GM23338 (cell line): Measurements from ENCODE around the gene CTNNA2. TPM values are rescaled to one million over a fixed set of nuclear protein-coding genes. Genes with fewer than 3 reads are reported as not detected.

Experiments
- ATAC-seq: fragments of 200-7000 bp; cut with Tn5 transposase; 3 replicates; pipeline ENCODE4 v1.9.1; 2020
- DNase-seq: peaks from one replicate; pipeline ENCODE4 v3.0.0-alpha.2; 2015; ENCODE audit warnings: low spot score
- H2AFZ ChIP-seq: fragments of 200-600 bp; sonication (generic); 2 replicates; pipeline ENCODE4 v1.8.0; 2016; ENCODE audit warnings: antibody characterized with exemption, mild to moderate bottlenecking, moderate library complexity
- H3F3A ChIP-seq: fragments of 200-600 bp; sonication (generic); replicated peaks from 2 replicates; pipeline ENCODE4 v1.8.0; 2017; ENCODE audit warnings: antibody characterized with exemption, mixed run types, low read depth
- H3K27ac ChIP-seq: fragments of 200-600 bp; sonication (generic); 2 replicates; pipeline ENCODE4 v1.6.1; 2016; ENCODE audit warnings: low read depth
- H3K27me3 ChIP-seq: fragments of 200-600 bp; sonication (generic); 2 replicates; pipeline ENCODE4 v1.8.0; 2016; ENCODE audit warnings: mild to moderate bottlenecking, mixed run types, moderate library complexity; ENCODE audit not compliant: insufficient read depth
- H3K36me3 ChIP-seq: fragments of 200-600 bp; sonication (generic); 2 replicates; pipeline ENCODE4 v1.8.0; 2016; ENCODE audit warnings: mild to moderate bottlenecking; ENCODE audit not compliant: insufficient read depth
- H3K4me1 ChIP-seq: fragments of 200-600 bp; sonication (generic); 2 replicates; pipeline ENCODE4 v1.8.0; 2016; ENCODE audit warnings: mild to moderate bottlenecking, moderate library complexity; ENCODE audit not compliant: insufficient read depth
- H3K4me2 ChIP-seq: fragments of 200-600 bp; sonication (generic); 2 replicates; pipeline ENCODE4 v1.7.1; 2017; ENCODE audit warnings: mixed run types
- H3K4me3 ChIP-seq: fragments of 200-600 bp; sonication (generic); 2 replicates; pipeline ENCODE4 v1.6.1; 2016; ENCODE audit warnings: mixed run types
- H3K79me2 ChIP-seq: fragments of 200-600 bp; sonication (generic); replicated peaks from 2 replicates; pipeline ENCODE4 v1.8.0; 2017; ENCODE audit warnings: mild to moderate bottlenecking; ENCODE audit not compliant: insufficient read depth
- H3K9me2 ChIP-seq: fragments of 200-600 bp; sonication (generic); 2 replicates; pipeline ENCODE4 v1.8.0; 2017; ENCODE audit not compliant: insufficient read depth
- H4K20me1 ChIP-seq: fragments of 200-600 bp; sonication (generic); replicated peaks from 2 replicates; pipeline ENCODE4 v1.8.0; 2017; ENCODE audit warnings: mild to moderate bottlenecking; ENCODE audit not compliant: insufficient read depth
- H3K27ac Mint-ChIP-seq: 2 replicates; pipeline ENCODE4 v1.8.0; 2020; ENCODE audit warnings: inconsistent platforms, mild to moderate bottlenecking, moderate library complexity, mixed read lengths
- H3K27me3 Mint-ChIP-seq: 3 replicates; pipeline ENCODE4 v1.8.0; 2022; ENCODE audit warnings: low read depth, mild to moderate bottlenecking, moderate library complexity, mixed read lengths, inconsistent platforms; ENCODE audit not compliant: insufficient read depth, poor library complexity
- H3K36me3 Mint-ChIP-seq: 3 replicates; pipeline ENCODE4 v1.8.0; 2021; ENCODE audit warnings: low read depth, mild to moderate bottlenecking, inconsistent platforms, moderate library complexity, mixed read lengths
- H3K4me1 Mint-ChIP-seq: 3 replicates; pipeline ENCODE4 v1.8.0; 2020; ENCODE audit warnings: mild to moderate bottlenecking, inconsistent platforms, mixed read lengths
- H3K4me3 Mint-ChIP-seq: 3 replicates; pipeline ENCODE4 v1.8.0; 2021; ENCODE audit warnings: moderate library complexity, mild to moderate bottlenecking, inconsistent platforms, mixed read lengths
- H3K9me3 Mint-ChIP-seq: 3 replicates; pipeline ENCODE4 v1.8.0; 2020; ENCODE audit warnings: moderate library complexity, mild to moderate bottlenecking, inconsistent platforms, mixed read lengths
- CREB1 ChIP-seq: fragments of 250-450 bp; sonication (Bioruptor Pico); IDR thresholded peaks from 2 replicates; pipeline ENCODE4 v1.5.0; 2020; ENCODE audit warnings: low read depth, mild to moderate bottlenecking, moderate library complexity
- EZH2phosphoT487 ChIP-seq: fragments of 200-600 bp; sonication (generic); IDR thresholded peaks from one replicate; pipeline ENCODE4 v1.8.1; 2018; ENCODE audit warnings: antibody characterized with exemption; ENCODE audit not compliant: unreplicated experiment
- JUNB ChIP-seq: IDR thresholded peaks from one replicate; pipeline ENCODE4 v1.6.1; 2016; ENCODE audit warnings: antibody characterized with exemption; ENCODE audit not compliant: unreplicated experiment
- NANOG ChIP-seq: IDR thresholded peaks from 2 replicates; pipeline ENCODE4 v1.6.1; 2016; ENCODE audit warnings: antibody characterized with exemption, borderline replicate concordance
- POLR2AphosphoS5 ChIP-seq: IDR thresholded peaks from 2 replicates; pipeline ENCODE4 v1.6.1; 2016; ENCODE audit warnings: antibody characterized with exemption, low read depth
- STAT1 ChIP-seq: IDR thresholded peaks from one replicate; pipeline ENCODE4 v1.6.1; 2016; ENCODE audit warnings: antibody characterized with exemption; ENCODE audit not compliant: unreplicated experiment
- ZNF114 ChIP-seq: fragments of 250-450 bp; sonication (Bioruptor Pico); IDR thresholded peaks from 2 replicates; pipeline ENCODE4 v1.5.0; 2020; ENCODE audit warnings: mild to moderate bottlenecking, moderate library complexity
- ZNF331 ChIP-seq: fragments of 250-450 bp; sonication (Bioruptor Pico); IDR thresholded peaks from 2 replicates; pipeline ENCODE4 v1.5.0; 2020; ENCODE audit warnings: low read depth, mild to moderate bottlenecking, moderate library complexity
- polyA plus RNA-seq: library from polyadenylated mRNA; unstranded; fragments of >200 nt; fragmentation: Nextera tagmentation; extraction: Ambion mirVana; gene quantifications from 2 replicates; pipeline ENCODE4 v1.2.1, GENCODE V29; 2016
- total RNA-seq: library from RNA; depleted of rRNA; stranded (reverse); fragments of >200 nt; shearing (Covaris generic); gene quantifications from 2 replicates; pipeline ENCODE4 v1.2.3, GENCODE V29; 2014
- TF ChIP-seq, protein P1 (sequence below): IDR thresholded peaks from one replicate; pipeline ENCODE4 v1.6.1; 2018; ENCODE audit warnings: antibody characterized with exemption; ENCODE audit not compliant: unreplicated experiment
- TF ChIP-seq, protein P2 (sequence below): fragments of 250-450 bp; sonication (Bioruptor Pico); IDR thresholded peaks from 2 replicates; pipeline ENCODE4 v1.5.0; 2020; ENCODE audit warnings: mild to moderate bottlenecking, moderate library complexity
- TF ChIP-seq, protein P3 (sequence below): IDR thresholded peaks from 2 replicates; pipeline ENCODE4 v1.6.1; 2016; ENCODE audit warnings: antibody characterized with exemption
- TF ChIP-seq, protein P4 (sequence below), 2 experiments: fragments of 200-600 bp in 1 of 2; sonication (generic) in 1 of 2; conservative IDR thresholded peaks; 2 replicates each; pipeline versions ENCODE4 v1.5.1 to v1.6.1; 2016 to 2017; ENCODE audit warnings: antibody characterized with exemption in 2 of 2, low read depth in 2 of 2, mild to moderate bottlenecking in 2 of 2, moderate library complexity in 1 of 2

Gene CTNNA2
- total and polyA plus RNA-seq, 2 experiments from 2014 or later, result 6.4 to 15.6 TPM

DNA sequence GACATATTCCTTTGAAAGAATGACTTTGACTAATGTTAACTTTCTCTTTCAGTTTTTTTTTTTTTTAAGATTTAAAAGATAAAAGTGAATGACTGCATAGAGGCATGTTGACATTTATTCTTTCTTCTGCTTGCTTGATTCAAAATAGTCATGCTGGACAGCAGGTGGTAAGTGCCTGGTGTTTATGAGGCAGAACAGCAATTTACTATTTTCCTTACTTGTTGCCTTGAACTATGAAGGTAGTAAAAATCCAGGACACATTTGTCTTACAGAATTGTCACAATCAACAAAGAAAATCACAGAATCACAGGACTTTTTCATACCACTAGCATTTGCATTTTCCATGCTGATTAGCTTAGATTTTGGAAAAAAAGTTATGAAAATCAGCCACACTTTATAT, 388.3 kb downstream of the CTNNA2 start:
- H3K36me3 Mint-ChIP-seq, result no peaks in the 10 kb centered on the region
- Histone ChIP-seq H2AFZ (no peak overlapping the region), H3K4me3 (no peak overlapping the region), H3K27me3 (no peaks in the 10 kb centered on the region), H3K27ac (no peak overlapping the region), H3K4me1 (no peaks in the 10 kb centered on the region; the same call in 1 of the 2 replicates), H3K79me2 (no peaks in the 10 kb centered on the region), H3K36me3 (no peaks in the 10 kb centered on the region), H4K20me1 (no peaks in the 10 kb centered on the region), H3K4me2 (no peak overlapping the region), H3F3A (no peaks in the 10 kb centered on the region), H3K9me2 (peaks cover 5% of the 10 kb centered on the region; the same call in 1 of the 2 replicates)
- H3K4me3 Mint-ChIP-seq, result no peak overlapping the region
- no peak for TF ChIP-seq EZH2phosphoT487
- TF ChIP-seq ZNF331 (CRISPR knock-in tag), result no peak
- TF ChIP-seq ZNF114 (CRISPR knock-in tag), result no peak
- TF ChIP-seq POLR2AphosphoS5, result no peak
- TF ChIP-seq CREB1 (CRISPR knock-in tag), result no peak
- TF ChIP-seq NANOG, result no peak
- TF ChIP-seq JUNB, result no peak
- TF ChIP-seq, protein P1, sequence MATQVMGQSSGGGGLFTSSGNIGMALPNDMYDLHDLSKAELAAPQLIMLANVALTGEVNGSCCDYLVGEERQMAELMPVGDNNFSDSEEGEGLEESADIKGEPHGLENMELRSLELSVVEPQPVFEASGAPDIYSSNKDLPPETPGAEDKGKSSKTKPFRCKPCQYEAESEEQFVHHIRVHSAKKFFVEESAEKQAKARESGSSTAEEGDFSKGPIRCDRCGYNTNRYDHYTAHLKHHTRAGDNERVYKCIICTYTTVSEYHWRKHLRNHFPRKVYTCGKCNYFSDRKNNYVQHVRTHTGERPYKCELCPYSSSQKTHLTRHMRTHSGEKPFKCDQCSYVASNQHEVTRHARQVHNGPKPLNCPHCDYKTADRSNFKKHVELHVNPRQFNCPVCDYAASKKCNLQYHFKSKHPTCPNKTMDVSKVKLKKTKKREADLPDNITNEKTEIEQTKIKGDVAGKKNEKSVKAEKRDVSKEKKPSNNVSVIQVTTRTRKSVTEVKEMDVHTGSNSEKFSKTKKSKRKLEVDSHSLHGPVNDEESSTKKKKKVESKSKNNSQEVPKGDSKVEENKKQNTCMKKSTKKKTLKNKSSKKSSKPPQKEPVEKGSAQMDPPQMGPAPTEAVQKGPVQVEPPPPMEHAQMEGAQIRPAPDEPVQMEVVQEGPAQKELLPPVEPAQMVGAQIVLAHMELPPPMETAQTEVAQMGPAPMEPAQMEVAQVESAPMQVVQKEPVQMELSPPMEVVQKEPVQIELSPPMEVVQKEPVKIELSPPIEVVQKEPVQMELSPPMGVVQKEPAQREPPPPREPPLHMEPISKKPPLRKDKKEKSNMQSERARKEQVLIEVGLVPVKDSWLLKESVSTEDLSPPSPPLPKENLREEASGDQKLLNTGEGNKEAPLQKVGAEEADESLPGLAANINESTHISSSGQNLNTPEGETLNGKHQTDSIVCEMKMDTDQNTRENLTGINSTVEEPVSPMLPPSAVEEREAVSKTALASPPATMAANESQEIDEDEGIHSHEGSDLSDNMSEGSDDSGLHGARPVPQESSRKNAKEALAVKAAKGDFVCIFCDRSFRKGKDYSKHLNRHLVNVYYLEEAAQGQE, result no peak
- TF ChIP-seq, protein P2, sequence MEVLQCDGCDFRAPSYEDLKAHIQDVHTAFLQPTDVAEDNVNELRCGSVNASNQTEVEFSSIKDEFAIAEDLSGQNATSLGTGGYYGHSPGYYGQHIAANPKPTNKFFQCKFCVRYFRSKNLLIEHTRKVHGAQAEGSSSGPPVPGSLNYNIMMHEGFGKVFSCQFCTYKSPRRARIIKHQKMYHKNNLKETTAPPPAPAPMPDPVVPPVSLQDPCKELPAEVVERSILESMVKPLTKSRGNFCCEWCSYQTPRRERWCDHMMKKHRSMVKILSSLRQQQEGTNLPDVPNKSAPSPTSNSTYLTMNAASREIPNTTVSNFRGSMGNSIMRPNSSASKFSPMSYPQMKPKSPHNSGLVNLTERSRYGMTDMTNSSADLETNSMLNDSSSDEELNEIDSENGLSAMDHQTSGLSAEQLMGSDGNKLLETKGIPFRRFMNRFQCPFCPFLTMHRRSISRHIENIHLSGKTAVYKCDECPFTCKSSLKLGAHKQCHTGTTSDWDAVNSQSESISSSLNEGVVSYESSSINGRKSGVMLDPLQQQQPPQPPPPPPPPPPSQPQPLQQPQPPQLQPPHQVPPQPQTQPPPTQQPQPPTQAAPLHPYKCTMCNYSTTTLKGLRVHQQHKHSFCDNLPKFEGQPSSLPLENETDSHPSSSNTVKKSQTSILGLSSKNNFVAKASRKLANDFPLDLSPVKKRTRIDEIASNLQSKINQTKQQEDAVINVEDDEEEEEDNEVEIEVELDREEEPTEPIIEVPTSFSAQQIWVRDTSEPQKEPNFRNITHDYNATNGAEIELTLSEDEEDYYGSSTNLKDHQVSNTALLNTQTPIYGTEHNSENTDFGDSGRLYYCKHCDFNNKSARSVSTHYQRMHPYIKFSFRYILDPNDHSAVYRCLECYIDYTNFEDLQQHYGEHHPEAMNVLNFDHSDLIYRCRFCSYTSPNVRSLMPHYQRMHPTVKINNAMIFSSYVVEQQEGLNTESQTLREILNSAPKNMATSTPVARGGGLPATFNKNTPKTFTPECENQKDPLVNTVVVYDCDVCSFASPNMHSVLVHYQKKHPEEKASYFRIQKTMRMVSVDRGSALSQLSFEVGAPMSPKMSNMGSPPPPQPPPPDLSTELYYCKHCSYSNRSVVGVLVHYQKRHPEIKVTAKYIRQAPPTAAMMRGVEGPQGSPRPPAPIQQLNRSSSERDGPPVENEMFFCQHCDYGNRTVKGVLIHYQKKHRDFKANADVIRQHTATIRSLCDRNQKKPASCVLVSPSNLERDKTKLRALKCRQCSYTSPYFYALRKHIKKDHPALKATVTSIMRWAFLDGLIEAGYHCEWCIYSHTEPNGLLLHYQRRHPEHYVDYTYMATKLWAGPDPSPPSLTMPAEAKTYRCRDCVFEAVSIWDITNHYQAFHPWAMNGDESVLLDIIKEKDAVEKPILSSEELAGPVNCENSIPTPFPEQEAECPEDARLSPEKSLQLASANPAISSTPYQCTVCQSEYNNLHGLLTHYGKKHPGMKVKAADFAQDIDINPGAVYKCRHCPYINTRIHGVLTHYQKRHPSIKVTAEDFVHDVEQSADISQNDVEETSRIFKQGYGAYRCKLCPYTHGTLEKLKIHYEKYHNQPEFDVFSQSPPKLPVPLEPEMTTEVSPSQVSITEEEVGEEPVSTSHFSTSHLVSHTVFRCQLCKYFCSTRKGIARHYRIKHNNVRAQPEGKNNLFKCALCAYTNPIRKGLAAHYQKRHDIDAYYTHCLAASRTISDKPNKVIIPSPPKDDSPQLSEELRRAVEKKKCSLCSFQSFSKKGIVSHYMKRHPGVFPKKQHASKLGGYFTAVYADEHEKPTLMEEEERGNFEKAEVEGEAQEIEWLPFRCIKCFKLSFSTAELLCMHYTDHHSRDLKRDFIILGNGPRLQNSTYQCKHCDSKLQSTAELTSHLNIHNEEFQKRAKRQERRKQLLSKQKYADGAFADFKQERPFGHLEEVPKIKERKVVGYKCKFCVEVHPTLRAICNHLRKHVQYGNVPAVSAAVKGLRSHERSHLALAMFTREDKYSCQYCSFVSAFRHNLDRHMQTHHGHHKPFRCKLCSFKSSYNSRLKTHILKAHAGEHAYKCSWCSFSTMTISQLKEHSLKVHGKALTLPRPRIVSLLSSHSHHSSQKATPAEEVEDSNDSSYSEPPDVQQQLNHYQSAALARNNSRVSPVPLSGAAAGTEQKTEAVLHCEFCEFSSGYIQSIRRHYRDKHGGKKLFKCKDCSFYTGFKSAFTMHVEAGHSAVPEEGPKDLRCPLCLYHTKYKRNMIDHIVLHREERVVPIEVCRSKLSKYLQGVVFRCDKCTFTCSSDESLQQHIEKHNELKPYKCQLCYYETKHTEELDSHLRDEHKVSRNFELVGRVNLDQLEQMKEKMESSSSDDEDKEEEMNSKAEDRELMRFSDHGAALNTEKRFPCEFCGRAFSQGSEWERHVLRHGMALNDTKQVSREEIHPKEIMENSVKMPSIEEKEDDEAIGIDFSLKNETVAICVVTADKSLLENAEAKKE, result no peak
- TF ChIP-seq, protein P3, sequence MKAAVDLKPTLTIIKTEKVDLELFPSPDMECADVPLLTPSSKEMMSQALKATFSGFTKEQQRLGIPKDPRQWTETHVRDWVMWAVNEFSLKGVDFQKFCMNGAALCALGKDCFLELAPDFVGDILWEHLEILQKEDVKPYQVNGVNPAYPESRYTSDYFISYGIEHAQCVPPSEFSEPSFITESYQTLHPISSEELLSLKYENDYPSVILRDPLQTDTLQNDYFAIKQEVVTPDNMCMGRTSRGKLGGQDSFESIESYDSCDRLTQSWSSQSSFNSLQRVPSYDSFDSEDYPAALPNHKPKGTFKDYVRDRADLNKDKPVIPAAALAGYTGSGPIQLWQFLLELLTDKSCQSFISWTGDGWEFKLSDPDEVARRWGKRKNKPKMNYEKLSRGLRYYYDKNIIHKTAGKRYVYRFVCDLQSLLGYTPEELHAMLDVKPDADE, result no peak
- TF ChIP-seq STAT1, result no peak
- TF ChIP-seq, protein P4, sequence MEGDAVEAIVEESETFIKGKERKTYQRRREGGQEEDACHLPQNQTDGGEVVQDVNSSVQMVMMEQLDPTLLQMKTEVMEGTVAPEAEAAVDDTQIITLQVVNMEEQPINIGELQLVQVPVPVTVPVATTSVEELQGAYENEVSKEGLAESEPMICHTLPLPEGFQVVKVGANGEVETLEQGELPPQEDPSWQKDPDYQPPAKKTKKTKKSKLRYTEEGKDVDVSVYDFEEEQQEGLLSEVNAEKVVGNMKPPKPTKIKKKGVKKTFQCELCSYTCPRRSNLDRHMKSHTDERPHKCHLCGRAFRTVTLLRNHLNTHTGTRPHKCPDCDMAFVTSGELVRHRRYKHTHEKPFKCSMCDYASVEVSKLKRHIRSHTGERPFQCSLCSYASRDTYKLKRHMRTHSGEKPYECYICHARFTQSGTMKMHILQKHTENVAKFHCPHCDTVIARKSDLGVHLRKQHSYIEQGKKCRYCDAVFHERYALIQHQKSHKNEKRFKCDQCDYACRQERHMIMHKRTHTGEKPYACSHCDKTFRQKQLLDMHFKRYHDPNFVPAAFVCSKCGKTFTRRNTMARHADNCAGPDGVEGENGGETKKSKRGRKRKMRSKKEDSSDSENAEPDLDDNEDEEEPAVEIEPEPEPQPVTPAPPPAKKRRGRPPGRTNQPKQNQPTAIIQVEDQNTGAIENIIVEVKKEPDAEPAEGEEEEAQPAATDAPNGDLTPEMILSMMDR (conservative IDR thresholded peaks at IDR 0.05; ENCODE audit: low read depth in 2 of 2), result no peak
- no peak overlapping the region for H3K27ac Mint-ChIP-seq
- no peak for ATAC-seq
- DNase-seq, result no peak
- peaks cover 7% of the 10 kb centered on the region for H3K4me1 Mint-ChIP-seq
- H3K9me3 Mint-ChIP-seq, result no peaks in the 10 kb centered on the region
- H3K27me3 Mint-ChIP-seq, result no peaks in the 10 kb centered on the region
